HG02588 (cell line): ENCODE measurements around the gene ANGPT4.
"Not testable (repeated sequence)": the region's sequence is repeated elsewhere in the genome, so short reads cannot be mapped to it uniquely, and the experiment has no call there.

Source experiments
- ATAC-seq: cut with Tn5 transposase; IDR thresholded peaks from one replicate; pipeline ENCODE4 v1.9.1; 2021; ENCODE audit warnings: mild to moderate bottlenecking, moderate library complexity; ENCODE audit not compliant: unreplicated experiment

Gene ANGPT4

GRCh38 chr20:909641-910040, 6.5 kb downstream of the ANGPT4 start:
- ATAC-seq, result no peak

- no peak for ATAC-seq
Observed at GRCh38 chr20:906703-907270, 9.3 kb downstream of the ANGPT4 start.

GRCh38 chr20:906001-906520, 10.1 kb downstream of the ANGPT4 start:
- ATAC-seq, result no peak

GRCh38 chr20:905396-905961, 10.7 kb downstream of the ANGPT4 start:
- no peak for ATAC-seq

- ATAC-seq, result no peak
Observed at GRCh38 chr20:904039-904545, 12.0 kb downstream of the ANGPT4 start.

GRCh38 chr20:897436-897835, 18.7 kb downstream of the ANGPT4 start:
- ATAC-seq, result not testable (repeated sequence)

GRCh38 chr20:896501-897025, 19.6 kb downstream of the ANGPT4 start:
- no peak for ATAC-seq

GRCh38 chr20:892371-892770, 23.8 kb downstream of the ANGPT4 start:
- ATAC-seq, result not testable (repeated sequence)

- ATAC-seq, result no peak
Observed at GRCh38 chr20:891706-892080, 24.4 kb downstream of the ANGPT4 start.

- ATAC-seq, result no peak
Observed at GRCh38 chr20:891058-891705, 25.0 kb downstream of the ANGPT4 start.

GRCh38 chr20:890666-891057, 25.5 kb downstream of the ANGPT4 start:
- ATAC-seq, result no peak

GRCh38 chr20:889932-890463, 26.1 kb downstream of the ANGPT4 start:
- ATAC-seq, result no peak

GRCh38 chr20:889106-889505, 27.0 kb downstream of the ANGPT4 start:
- ATAC-seq, result no peak

GRCh38 chr20:888057-888456, 28.1 kb downstream of the ANGPT4 start:
- ATAC-seq, result no peak

- no peak for ATAC-seq
Observed at GRCh38 chr20:887137-887536, 29.0 kb downstream of the ANGPT4 start.

GRCh38 chr20:884983-885952, 30.9 kb downstream of the ANGPT4 start:
- no peak for ATAC-seq

GRCh38 chr20:881783-882144, 34.4 kb downstream of the ANGPT4 start:
- ATAC-seq, result no peak

- ATAC-seq, result no peak
Observed at GRCh38 chr20:881051-881782, 34.9 kb downstream of the ANGPT4 start.

- no peak for ATAC-seq
Observed at GRCh38 chr20:879626-880025, 36.5 kb downstream of the ANGPT4 start.
